Omental fat pad (tissue), 4 donors: Measurements from ENCODE around the gene CDKN2A. TPM values are rescaled to one million over a fixed set of nuclear protein-coding genes. Genes with fewer than 3 reads are reported as not detected.

Experiments
- ATAC-seq: fragments of 150-250 bp; one replicate; pipeline ENCODE4 v1.9.1; 2016; ENCODE audit warnings: mild to moderate bottlenecking, moderate library complexity; ENCODE audit not compliant: low FRiP score
- DNase-seq: peaks from one replicate; pipeline ENCODE4 v3.0.0-alpha.2; 2019; ENCODE audit warnings: low spot score
- CTCF ChIP-seq, 3 donors: fragments of 450-650 bp; IDR thresholded peaks; one replicate each; pipeline ENCODE4 v1.5.1; 2016 to 2017; ENCODE audit warnings: antibody characterized with exemption in 3 of 3, mild to moderate bottlenecking in 3 of 3, moderate library complexity in 2 of 3
- total RNA-seq, 4 donors: library from RNA; depleted of rRNA; stranded (reverse); fragments of >200 nt; gene quantifications; one replicate each; pipeline ENCODE4 v1.1.0, GENCODE V29; 2016

Gene CDKN2A
- total RNA-seq, 4 donors from 2014 or later, result 0.72 to 3.0 (median 1.8) TPM

- ATAC-seq (no peak), DNase-seq (no peak)
- no peak for TF ChIP-seq CTCF (IDR thresholded peaks at IDR 0.05)
Measured at GRCh38 chr9:21991072-21991959, 2.9 kb downstream of the CDKN2A start.

GRCh38 chr9:21989440-21990189 is 4.6 kb downstream of the CDKN2A start:
- no peak for DNase-seq
- ATAC-seq, result no peak

GRCh38 chr9:21988056-21988990 is 5.9 kb downstream of the CDKN2A start:
- ATAC-seq (no peak), DNase-seq (no peak)
- TF ChIP-seq CTCF (IDR thresholded peaks at IDR 0.05), result no peak

More at GRCh38 chr9:21989440-21990189, 4.6 kb downstream of the CDKN2A start:
- TF ChIP-seq CTCF (IDR thresholded peaks at IDR 0.05), result no peak

GRCh38 chr9:21985964-21986667 is 8.1 kb downstream of the CDKN2A start:
- ATAC-seq, result no peak
- no peak for DNase-seq
- TF ChIP-seq CTCF (IDR thresholded peaks at IDR 0.05), result no peak

- ATAC-seq (no peak), DNase-seq (no peak)
- no peak for TF ChIP-seq CTCF (IDR thresholded peaks at IDR 0.05)
Measured at GRCh38 chr9:21984101-21984500, 10.1 kb downstream of the CDKN2A start.

- DNase-seq (no peak), ATAC-seq (no peak)
- no peak for TF ChIP-seq CTCF (IDR thresholded peaks at IDR 0.05)
Measured at GRCh38 chr9:21983561-21983935, 10.6 kb downstream of the CDKN2A start.
